H1 (cell line): ENCODE results near the gene LSM7. TPM values are rescaled to one million over a fixed set of nuclear protein-coding genes. Genes with fewer than 3 reads are reported as not detected.

Experiments
- CTCF ChIA-PET: fragments of 300-600 bp; sonication (Branson Sonifier 250); formaldehyde crosslinking; loops from one replicate; lab custom pipeline; 2021; ENCODE audit not compliant: partially characterized antibody; lab: Charles Lee
- POLR2A ChIA-PET: fragments of 300-600 bp; sonication (Branson Sonifier 250); formaldehyde crosslinking; loops from one replicate; lab custom pipeline; 2021; ENCODE audit warnings: inconsistent platforms; ENCODE audit not compliant: partially characterized antibody; lab: Charles Lee
- DNase-seq, 2 experiments: peaks; one replicate each; pipeline versions ENCODE4 v3.0.0 to v3.0.0-alpha.2; 2010 to 2022; ENCODE audit warnings: low spot score in 2 of 2, low read depth in 1 of 2, mixed read lengths in 1 of 2
- FAIRE-seq: peaks from 2 replicates; lab custom pipeline; 2011; peaks lifted over from hg19 to GRCh38; lab: Jason Lieb, UNC
- H2AFZ ChIP-seq: 2 replicates; pipeline ENCODE4 v1.8.1; 2012; ENCODE audit warnings: low read length, inconsistent platforms
- H2AK5ac ChIP-seq: 2 replicates; pipeline ENCODE4 v1.6.1; 2013; ENCODE audit warnings: low read depth, low read length
- H2BK120ac ChIP-seq: replicated peaks from 2 replicates; pipeline ENCODE3; 2013; ENCODE audit warnings: low read depth, low read length, inconsistent platforms
- H2BK12ac ChIP-seq: 2 replicates; pipeline ENCODE4 v1.6.1; 2013; ENCODE audit warnings: low read depth, low read length
- H2BK15ac ChIP-seq: 2 replicates; pipeline ENCODE4 v1.6.1; 2013; ENCODE audit warnings: low read length
- H2BK20ac ChIP-seq: 2 replicates; pipeline ENCODE4 v1.6.1; 2013; ENCODE audit warnings: low read length
- H2BK5ac ChIP-seq: 2 replicates; pipeline ENCODE4 v1.6.1; 2013; ENCODE audit warnings: low read depth, low read length
- H3K14ac ChIP-seq: 2 replicates; pipeline ENCODE4 v1.6.1; 2013; ENCODE audit warnings: inconsistent platforms; ENCODE audit not compliant: insufficient read length
- H3K18ac ChIP-seq: 2 replicates; pipeline ENCODE4 v1.6.1; 2013; ENCODE audit warnings: low read length; ENCODE audit errors: extremely low read depth
- H3K23ac ChIP-seq: 2 replicates; pipeline ENCODE4 v1.6.1; 2013; ENCODE audit warnings: inconsistent platforms; ENCODE audit not compliant: insufficient read length
- H3K23me2 ChIP-seq: 2 replicates; pipeline ENCODE4 v1.6.1; 2013; ENCODE audit warnings: low read depth, low read length
- H3K27ac ChIP-seq: 2 replicates; pipeline ENCODE4 v1.6.1; 2011; ENCODE audit warnings: low read depth, low read length, inconsistent platforms
- H3K27me3 ChIP-seq, 4 experiments: replicated peaks in 1 of 4; 1 replicate in 1 of 4; 2 replicates in 3 of 4; pipeline versions ENCODE4 v1.6.1 to v1.8.1; 2011 to 2013; ENCODE audit warnings: low read length in 3 of 4, mild to moderate bottlenecking in 3 of 4, inconsistent platforms in 2 of 4, mixed read lengths in 2 of 4, moderate library complexity in 1 of 4; ENCODE audit not compliant: control insufficient read depth in 3 of 4, insufficient read depth in 3 of 4; ENCODE audit errors: extremely low read depth in 1 of 4
- H3K36me3 ChIP-seq, 4 experiments: 2 replicates each; pipeline versions ENCODE4 v1.6.1 to v1.8.1; 2011 to 2013; ENCODE audit warnings: mild to moderate bottlenecking in 4 of 4, low read length in 3 of 4, moderate library complexity in 2 of 4, control low read depth in 1 of 4, inconsistent platforms in 1 of 4; ENCODE audit not compliant: insufficient read depth in 4 of 4, control insufficient read depth in 2 of 4
- H3K4ac ChIP-seq: replicated peaks from 2 replicates; pipeline ENCODE3; 2013; ENCODE audit warnings: low read length, low read depth, mixed read lengths, inconsistent platforms; ENCODE audit not compliant: insufficient read length
- H3K4me1 ChIP-seq, 4 experiments: replicated peaks in 1 of 4; 1 replicate in 1 of 4; 2 replicates in 3 of 4; pipeline versions ENCODE4 v1.6.1 to v1.8.1; 2011 to 2013; ENCODE audit warnings: low read length in 3 of 4, inconsistent platforms in 2 of 4, mixed read lengths in 1 of 4; ENCODE audit not compliant: insufficient read depth in 4 of 4, control insufficient read depth in 3 of 4
- H3K4me2 ChIP-seq, 2 experiments: 2 replicates each; pipeline versions ENCODE4 v1.6.1 to v1.8.1; 2011 to 2013; ENCODE audit warnings: low read depth in 2 of 2, low read length in 2 of 2, control low read depth in 1 of 2, inconsistent platforms in 1 of 2, mild to moderate bottlenecking in 1 of 2; ENCODE audit not compliant: insufficient read depth in 1 of 2
- H3K4me3 ChIP-seq, 4 experiments: fragments of 200-600, 300-600 bp in 1 of 4; sonication (generic), shearing (Covaris generic), sonication (Bioruptor Twin) in 1 of 4; 2 replicates each; pipeline versions ENCODE4 v1.5.1 to v1.8.1; 2011 to 2016; ENCODE audit warnings: low read length in 4 of 4, low read depth in 3 of 4, control low read depth in 2 of 4, inconsistent platforms in 2 of 4, mild to moderate bottlenecking in 2 of 4, mixed read lengths in 1 of 4, moderate library complexity in 1 of 4; ENCODE audit not compliant: insufficient read depth in 2 of 4; ENCODE audit errors: extremely low read depth in 1 of 4
- H3K56ac ChIP-seq: replicated peaks from 2 replicates; pipeline ENCODE3; 2013; ENCODE audit warnings: low read depth, mild to moderate bottlenecking, mixed read lengths, low read length, inconsistent platforms; ENCODE audit not compliant: insufficient read length
- H3K79me1 ChIP-seq: 2 replicates; pipeline ENCODE4 v1.6.1; 2013; ENCODE audit warnings: low read depth, low read length, control low read depth
- H3K79me2 ChIP-seq, 2 experiments: 2 replicates each; pipeline versions ENCODE4 v1.6.1 to v1.8.1; 2012 to 2013; ENCODE audit warnings: low read length in 2 of 2, mild to moderate bottlenecking in 2 of 2, inconsistent platforms in 1 of 2; ENCODE audit not compliant: insufficient read depth in 2 of 2, control insufficient read depth in 1 of 2
- H3K9ac ChIP-seq, 4 experiments: replicated peaks in 1 of 4; 1 replicate in 1 of 4; 2 replicates in 3 of 4; pipeline versions ENCODE4 v1.6.1 to v1.8.1; 2011 to 2013; ENCODE audit warnings: low read depth in 3 of 4, low read length in 3 of 4, control low read depth in 2 of 4, mild to moderate bottlenecking in 2 of 4, moderate library complexity in 2 of 4, inconsistent platforms in 1 of 4; ENCODE audit errors: extremely low read depth in 1 of 4
- H3K9me3 ChIP-seq, 2 experiments: 2 replicates each; pipeline versions ENCODE4 v1.6.1 to v1.8.1; 2012 to 2013; ENCODE audit warnings: mild to moderate bottlenecking in 2 of 2, moderate library complexity in 2 of 2, control low read depth in 1 of 2, inconsistent platforms in 1 of 2, low read depth in 1 of 2, low read length in 1 of 2, mixed read lengths in 1 of 2; ENCODE audit not compliant: insufficient read depth in 2 of 2
- H4K20me1 ChIP-seq, 2 experiments: replicated peaks in 1 of 2; 2 replicates each; pipeline versions ENCODE3 to v1.8.1; 2011 to 2013; ENCODE audit warnings: inconsistent platforms in 2 of 2, low read length in 2 of 2, mild to moderate bottlenecking in 1 of 2; ENCODE audit not compliant: insufficient read depth in 2 of 2, control insufficient read depth in 1 of 2
- H4K5ac ChIP-seq: 2 replicates; pipeline ENCODE4 v1.6.1; 2013; ENCODE audit warnings: low read length, low read depth, mixed read lengths, inconsistent platforms; ENCODE audit not compliant: insufficient read length
- H4K8ac ChIP-seq: 2 replicates; pipeline ENCODE4 v1.8.0; 2013; ENCODE audit warnings: mild to moderate bottlenecking, moderate library complexity, low read length, inconsistent platforms; ENCODE audit not compliant: insufficient read depth; ENCODE audit errors: extremely low read depth
- H4K91ac ChIP-seq: replicated peaks from 2 replicates; pipeline ENCODE3; 2013; ENCODE audit warnings: low read length, mixed read lengths, inconsistent platforms; ENCODE audit not compliant: insufficient read length
- BACH1 ChIP-seq: IDR thresholded peaks from 2 replicates; pipeline ENCODE4 v1.6.1; 2012; ENCODE audit warnings: low read length, improper control_type of control experiment
- CHD1 ChIP-seq: IDR thresholded peaks from 2 replicates; pipeline ENCODE4 v1.6.1; 2012; ENCODE audit warnings: low read depth, low read length, improper control_type of control experiment
- HDAC2 ChIP-seq, 2 experiments: fragments of 300-600 bp in 1 of 2; sonication (generic) in 1 of 2; IDR thresholded peaks; 2 replicates each; pipeline ENCODE4 v1.6.1; 2011 to 2012; ENCODE audit warnings: low read depth in 2 of 2, low read length in 2 of 2, mild to moderate bottlenecking in 2 of 2, moderate library complexity in 2 of 2, borderline replicate concordance in 1 of 2, inconsistent platforms in 1 of 2
- JUN ChIP-seq: IDR thresholded peaks from 2 replicates; pipeline ENCODE4 v1.6.1; 2011; ENCODE audit warnings: low read depth, mild to moderate bottlenecking, improper control_type of control experiment, low read length
- KDM4A ChIP-seq: IDR thresholded peaks from one replicate; pipeline ENCODE4 v1.7.1; 2012; ENCODE audit warnings: low read depth, mild to moderate bottlenecking, moderate library complexity, low read length, inconsistent platforms; ENCODE audit not compliant: severe bottlenecking
- NANOG ChIP-seq: IDR thresholded peaks from 2 replicates; pipeline ENCODE4 v1.6.1; 2011; ENCODE audit warnings: low read length, low read depth, mild to moderate bottlenecking, inconsistent platforms; ENCODE audit not compliant: insufficient read depth, poor library complexity, severe bottlenecking
- POU5F1 ChIP-seq: IDR thresholded peaks from 2 replicates; pipeline ENCODE4 v1.6.1; 2011; ENCODE audit warnings: low read depth, mild to moderate bottlenecking, low read length, moderate library complexity
- RAD21 ChIP-seq, 2 experiments: IDR thresholded peaks in 1 of 2; conservative IDR thresholded peaks in 1 of 2; 2 replicates each; pipeline ENCODE4 v1.6.1; 2011; ENCODE audit warnings: low read depth in 2 of 2, low read length in 2 of 2, improper control_type of control experiment in 1 of 2, inconsistent platforms in 1 of 2, mild to moderate bottlenecking in 1 of 2, moderate library complexity in 1 of 2
- SAP30 ChIP-seq: fragments of 300-600 bp; sonication (generic); IDR thresholded peaks from 2 replicates; pipeline ENCODE4 v1.7.1; 2012; ENCODE audit warnings: low read length, moderate library complexity, mild to moderate bottlenecking, inconsistent platforms; ENCODE audit not compliant: insufficient read depth, insufficient replicate concordance
- YY1 ChIP-seq: IDR thresholded peaks from 2 replicates; pipeline ENCODE4 v1.6.1; 2011; ENCODE audit warnings: low read depth, mild to moderate bottlenecking, low read length
- WGBS, 2 experiments: shearing (Covaris generic) in 1 of 2; methylation state at CpG; one replicate each; pipeline versions ENCODE4 v1.1.6 to v1.1.7; 2013 to 2015; ENCODE audit warnings: low lambda C conversion rate in 2 of 2, mixed read lengths in 2 of 2, inconsistent platforms in 1 of 2, low coverage in 1 of 2, missing lambda C conversion rate in 1 of 2; ENCODE audit not compliant: insufficient replicate concordance in 2 of 2, insufficient coverage in 1 of 2, insufficient read length in 1 of 2; ENCODE audit errors: extremely low coverage in 1 of 2, missing lambda C conversion rate in 1 of 2; 5-methylcytosine and 5-hydroxymethylcytosine counted together
- polyA plus RNA-seq, 7 experiments: library from polyadenylated mRNA; depleted of rRNA in 3 of 7; stranded (reverse) in 5 of 7; unstranded in 2 of 7; fragments of >200 nt in 5 of 7; fragments of 200-250 nt in 2 of 7; gene quantifications; 1 replicate in 5 of 7; 2 replicates in 1 of 7; 4 replicates in 1 of 7; pipeline versions ENCODE4 v1.2.1 to v1.2.3, GENCODE V29; 2011 to 2013; ENCODE audit warnings: missing spikeins in 2 of 7, mixed read lengths in 2 of 7
- total RNA-seq: library from RNA; stranded (reverse); fragmentation: NEBNext Ultra II Directional; extraction: Animal tissue kit (Norgen Biotek cat#: 25700); gene quantifications from 2 replicates; pipeline ENCODE4 v1.2.1, GENCODE V29; 2021

The LSM7 gene
- total and polyA plus RNA-seq, 2 of the 8 experiments (the other 6 are each of a cell fraction or from before 2014, with no cell fraction given), result 228 to 1,335 TPM

DNA sequence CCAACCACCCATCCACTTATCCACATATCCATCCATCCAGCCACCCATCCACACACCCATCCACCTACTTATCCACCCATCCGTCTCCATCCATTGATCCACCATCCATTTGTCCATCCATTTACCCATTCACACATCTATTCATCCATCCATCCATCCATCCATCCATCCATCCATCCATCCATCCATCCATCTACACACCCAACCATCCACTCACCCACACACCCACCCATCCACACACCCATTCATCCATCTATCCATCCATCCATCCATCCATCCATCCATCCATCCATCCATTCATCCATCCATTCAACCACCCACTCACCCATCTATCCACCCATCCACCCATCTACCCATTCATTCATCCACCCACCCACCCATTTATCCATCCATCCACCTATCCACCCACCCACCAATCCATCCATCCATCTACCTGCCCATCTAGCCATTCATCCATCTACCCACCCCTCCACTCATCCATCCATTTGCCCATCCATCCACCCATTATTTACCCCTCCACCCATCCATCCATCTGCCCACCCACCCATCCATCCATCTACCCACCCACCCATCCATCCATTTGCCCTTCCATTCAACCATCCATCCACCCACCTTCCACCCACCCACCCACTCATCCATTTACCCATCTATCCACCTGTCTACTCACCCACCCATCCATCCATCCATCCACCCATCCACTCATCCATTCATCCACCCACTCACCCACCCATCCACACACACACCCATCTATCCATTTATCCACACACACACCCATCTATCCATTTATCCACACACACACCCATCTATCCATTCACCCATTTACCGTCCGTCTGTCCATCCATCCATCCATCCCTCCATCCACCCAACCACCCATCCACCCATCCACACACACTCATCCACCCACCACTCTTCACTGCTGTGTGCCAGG, 29.2 kb upstream of the LSM7 start:
- Histone ChIP-seq H2BK120ac (no peak overlapping the region), H4K8ac (no peak overlapping the region), H3K4me3 (no peak overlapping the region), H2BK12ac (no peak overlapping the region), H2AK5ac (no peak overlapping the region), H3K23me2 (peaks cover 26% of the 10 kb centered on the region), H3K79me1 (no peaks in the 10 kb centered on the region), H2AFZ (no peak overlapping the region), H3K27me3 (peaks cover 0 to 8% (median 3%) of the 10 kb centered on the region in 4 experiments; a peak in 5 of 7 replicates), H3K18ac (no peak overlapping the region), H3K9me3 (no peaks in the 10 kb centered on the region), H3K56ac (peak overlapping the region; percentile 86), H3K79me2 (no peaks in the 10 kb centered on the region), H3K36me3 (peaks cover 0 to 7% (median 0%) of the 10 kb centered on the region in 4 experiments; a peak in 2 of 8 replicates), H4K5ac (no peak overlapping the region), H4K91ac (no peak overlapping the region), H3K14ac (no peak overlapping the region), H4K20me1 (peaks cover 0 to 11% of the 10 kb centered on the region in 2 experiments), H2BK5ac (no peak overlapping the region), H2BK20ac (no peak overlapping the region), H3K4me2 (no peak overlapping the region), H3K9ac (no peak overlapping the region), H3K4me1 (peaks cover 0 to 4% (median 0%) of the 10 kb centered on the region in 4 experiments; a peak in 1 of 7 replicates), H3K23ac (no peak overlapping the region), H3K27ac (no peak overlapping the region), H2BK15ac (no peak overlapping the region), H3K4ac (no peak overlapping the region)
- WGBS, 2 experiments, result 89 to 100% methylated on average over 2 to 3 of the region's 3 CpGs
- FAIRE-seq (no peak), DNase-seq (no peak)
- CTCF ChIA-PET, result no interaction called here
- POLR2A ChIA-PET, result interaction anchor here (0.7 kb wide), 1 partner anchor 1376 kb away, joined by 3 read pairs; no protein-coding TSS in a partner anchor
- TF ChIP-seq YY1, result no peak
- TF ChIP-seq BACH1, result no peak
- TF ChIP-seq NANOG, result no peak
- no peak for TF ChIP-seq CHD1
- TF ChIP-seq POU5F1, result no peak
- TF ChIP-seq SAP30, result no peak
- no peak for TF ChIP-seq RAD21 (IDR thresholded peaks at IDR 0.05 in 1 of 2, conservative IDR thresholded peaks at IDR 0.05 in 1 of 2; ENCODE audit: low read depth in 2 of 2, low read length in 2 of 2)
- no peak for TF ChIP-seq HDAC2 (IDR thresholded peaks at IDR 0.05; ENCODE audit: borderline replicate concordance in 1 of 2, low read depth in 2 of 2, low read length in 2 of 2)
- TF ChIP-seq JUN, result no peak
- TF ChIP-seq KDM4A, result no peak
